ENCODE measurements around the gene ATXN10.

ATXN10 gene

DNA sequence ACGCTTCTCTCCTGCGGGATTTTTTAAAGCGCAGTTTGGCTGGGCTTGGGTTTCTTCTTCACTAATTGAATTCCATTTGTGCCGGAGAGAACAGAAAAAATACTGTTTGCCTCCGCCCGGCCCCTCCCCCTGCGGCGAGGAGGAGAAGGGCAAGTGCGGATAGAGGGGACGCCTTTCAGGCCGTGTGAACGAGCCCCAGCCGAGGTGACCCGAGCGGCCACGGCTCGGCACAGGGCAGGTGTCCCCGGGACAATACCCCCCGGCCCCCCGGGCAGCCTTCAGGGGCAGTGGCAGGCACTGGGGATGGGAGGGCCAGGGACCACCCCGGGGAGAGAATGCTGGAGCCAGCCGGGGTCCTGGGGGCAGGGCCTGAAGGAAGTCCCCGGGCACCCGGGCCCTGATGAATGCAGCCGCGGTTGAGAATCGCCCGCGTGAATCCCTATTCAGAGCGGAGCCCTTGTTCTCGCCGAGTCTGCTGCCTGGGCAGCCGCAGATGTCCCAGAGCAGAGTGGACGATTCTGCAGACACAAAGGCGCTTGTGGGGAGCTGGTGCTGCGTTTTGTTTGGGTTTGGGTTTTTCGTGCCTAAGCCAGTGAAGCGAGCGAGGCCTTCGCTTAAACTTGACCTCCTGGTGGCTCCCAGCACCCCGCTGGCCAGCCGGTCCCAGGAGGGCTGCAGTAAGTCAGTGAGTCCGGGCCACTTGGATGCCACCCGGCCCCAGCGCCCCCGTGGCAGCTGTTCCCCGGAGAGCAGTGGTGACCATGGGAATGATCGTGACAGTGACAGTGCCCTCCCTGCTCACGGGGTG is 209.3 kb downstream of the ATXN10 start:
- Histone ChIP-seq H3K4me3 (replicated peaks; ENCODE audit: insufficient read depth, low read length) (no peak overlapping the region), H3K27ac (replicated peaks) (no peak overlapping the region), H3K27me3 (ENCODE audit: insufficient read depth, poor library complexity, severe bottlenecking) (peaks cover 40% of the 10 kb centered on the region)
- DNase-seq (ENCODE audit: low read depth in 1 of 2, low spot score in 1 of 2), result no peak
- TF ChIP-seq SPI1 (IDR thresholded peaks at IDR 0.05; ENCODE audit: borderline replicate concordance, low read depth) (no peak), POLR2AphosphoS5 (IDR thresholded peaks at IDR 0.05; ENCODE audit: low read depth) (no peak), GABPA (IDR thresholded peaks at IDR 0.05; ENCODE audit: low read depth) (no peak)
- TF ChIP-seq, protein P1, sequence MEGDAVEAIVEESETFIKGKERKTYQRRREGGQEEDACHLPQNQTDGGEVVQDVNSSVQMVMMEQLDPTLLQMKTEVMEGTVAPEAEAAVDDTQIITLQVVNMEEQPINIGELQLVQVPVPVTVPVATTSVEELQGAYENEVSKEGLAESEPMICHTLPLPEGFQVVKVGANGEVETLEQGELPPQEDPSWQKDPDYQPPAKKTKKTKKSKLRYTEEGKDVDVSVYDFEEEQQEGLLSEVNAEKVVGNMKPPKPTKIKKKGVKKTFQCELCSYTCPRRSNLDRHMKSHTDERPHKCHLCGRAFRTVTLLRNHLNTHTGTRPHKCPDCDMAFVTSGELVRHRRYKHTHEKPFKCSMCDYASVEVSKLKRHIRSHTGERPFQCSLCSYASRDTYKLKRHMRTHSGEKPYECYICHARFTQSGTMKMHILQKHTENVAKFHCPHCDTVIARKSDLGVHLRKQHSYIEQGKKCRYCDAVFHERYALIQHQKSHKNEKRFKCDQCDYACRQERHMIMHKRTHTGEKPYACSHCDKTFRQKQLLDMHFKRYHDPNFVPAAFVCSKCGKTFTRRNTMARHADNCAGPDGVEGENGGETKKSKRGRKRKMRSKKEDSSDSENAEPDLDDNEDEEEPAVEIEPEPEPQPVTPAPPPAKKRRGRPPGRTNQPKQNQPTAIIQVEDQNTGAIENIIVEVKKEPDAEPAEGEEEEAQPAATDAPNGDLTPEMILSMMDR (IDR thresholded peaks at IDR 0.05; ENCODE audit: insufficient read depth, low read length), result no peak
- TF ChIP-seq, protein P2, sequence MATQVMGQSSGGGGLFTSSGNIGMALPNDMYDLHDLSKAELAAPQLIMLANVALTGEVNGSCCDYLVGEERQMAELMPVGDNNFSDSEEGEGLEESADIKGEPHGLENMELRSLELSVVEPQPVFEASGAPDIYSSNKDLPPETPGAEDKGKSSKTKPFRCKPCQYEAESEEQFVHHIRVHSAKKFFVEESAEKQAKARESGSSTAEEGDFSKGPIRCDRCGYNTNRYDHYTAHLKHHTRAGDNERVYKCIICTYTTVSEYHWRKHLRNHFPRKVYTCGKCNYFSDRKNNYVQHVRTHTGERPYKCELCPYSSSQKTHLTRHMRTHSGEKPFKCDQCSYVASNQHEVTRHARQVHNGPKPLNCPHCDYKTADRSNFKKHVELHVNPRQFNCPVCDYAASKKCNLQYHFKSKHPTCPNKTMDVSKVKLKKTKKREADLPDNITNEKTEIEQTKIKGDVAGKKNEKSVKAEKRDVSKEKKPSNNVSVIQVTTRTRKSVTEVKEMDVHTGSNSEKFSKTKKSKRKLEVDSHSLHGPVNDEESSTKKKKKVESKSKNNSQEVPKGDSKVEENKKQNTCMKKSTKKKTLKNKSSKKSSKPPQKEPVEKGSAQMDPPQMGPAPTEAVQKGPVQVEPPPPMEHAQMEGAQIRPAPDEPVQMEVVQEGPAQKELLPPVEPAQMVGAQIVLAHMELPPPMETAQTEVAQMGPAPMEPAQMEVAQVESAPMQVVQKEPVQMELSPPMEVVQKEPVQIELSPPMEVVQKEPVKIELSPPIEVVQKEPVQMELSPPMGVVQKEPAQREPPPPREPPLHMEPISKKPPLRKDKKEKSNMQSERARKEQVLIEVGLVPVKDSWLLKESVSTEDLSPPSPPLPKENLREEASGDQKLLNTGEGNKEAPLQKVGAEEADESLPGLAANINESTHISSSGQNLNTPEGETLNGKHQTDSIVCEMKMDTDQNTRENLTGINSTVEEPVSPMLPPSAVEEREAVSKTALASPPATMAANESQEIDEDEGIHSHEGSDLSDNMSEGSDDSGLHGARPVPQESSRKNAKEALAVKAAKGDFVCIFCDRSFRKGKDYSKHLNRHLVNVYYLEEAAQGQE (IDR thresholded peaks at IDR 0.05; ENCODE audit: insufficient replicate concordance, low read depth), result no peak

DNA sequence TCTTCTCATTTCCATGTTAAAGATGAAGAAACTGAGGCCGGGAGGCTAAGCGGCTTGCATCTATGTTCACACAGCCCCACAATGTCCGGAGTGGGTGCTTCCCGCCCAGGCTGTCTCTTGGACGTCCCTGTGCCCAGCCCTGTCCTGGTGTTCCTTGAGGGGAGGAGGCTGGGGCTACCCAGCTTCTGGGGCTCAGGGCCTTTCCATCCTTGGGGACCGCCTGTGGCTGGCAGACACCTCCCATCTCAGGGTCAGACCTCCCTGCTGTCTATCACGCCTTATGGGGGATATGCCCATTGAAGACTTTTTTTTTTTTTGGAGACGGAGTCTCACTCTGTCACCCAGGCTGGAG is 209.9 kb downstream of the ATXN10 start:
- Histone ChIP-seq H3K4me3 (replicated peaks; ENCODE audit: insufficient read depth, low read length) (no peak overlapping the region), H3K27me3 (ENCODE audit: insufficient read depth, poor library complexity, severe bottlenecking) (peaks cover 37% of the 10 kb centered on the region), H3K27ac (replicated peaks) (no peak overlapping the region)
- TF ChIP-seq SPI1 (IDR thresholded peaks at IDR 0.05; ENCODE audit: borderline replicate concordance, low read depth) (no peak), GABPA (IDR thresholded peaks at IDR 0.05; ENCODE audit: low read depth) (no peak), POLR2AphosphoS5 (IDR thresholded peaks at IDR 0.05; ENCODE audit: low read depth) (no peak)
- TF ChIP-seq, protein P1 (IDR thresholded peaks at IDR 0.05; ENCODE audit: insufficient read depth, low read length), result no peak
- TF ChIP-seq, protein P2 (IDR thresholded peaks at IDR 0.05; ENCODE audit: insufficient replicate concordance, low read depth), result no peak
- DNase-seq (ENCODE audit: low read depth in 1 of 2, low spot score in 1 of 2), result no peak

DNA sequence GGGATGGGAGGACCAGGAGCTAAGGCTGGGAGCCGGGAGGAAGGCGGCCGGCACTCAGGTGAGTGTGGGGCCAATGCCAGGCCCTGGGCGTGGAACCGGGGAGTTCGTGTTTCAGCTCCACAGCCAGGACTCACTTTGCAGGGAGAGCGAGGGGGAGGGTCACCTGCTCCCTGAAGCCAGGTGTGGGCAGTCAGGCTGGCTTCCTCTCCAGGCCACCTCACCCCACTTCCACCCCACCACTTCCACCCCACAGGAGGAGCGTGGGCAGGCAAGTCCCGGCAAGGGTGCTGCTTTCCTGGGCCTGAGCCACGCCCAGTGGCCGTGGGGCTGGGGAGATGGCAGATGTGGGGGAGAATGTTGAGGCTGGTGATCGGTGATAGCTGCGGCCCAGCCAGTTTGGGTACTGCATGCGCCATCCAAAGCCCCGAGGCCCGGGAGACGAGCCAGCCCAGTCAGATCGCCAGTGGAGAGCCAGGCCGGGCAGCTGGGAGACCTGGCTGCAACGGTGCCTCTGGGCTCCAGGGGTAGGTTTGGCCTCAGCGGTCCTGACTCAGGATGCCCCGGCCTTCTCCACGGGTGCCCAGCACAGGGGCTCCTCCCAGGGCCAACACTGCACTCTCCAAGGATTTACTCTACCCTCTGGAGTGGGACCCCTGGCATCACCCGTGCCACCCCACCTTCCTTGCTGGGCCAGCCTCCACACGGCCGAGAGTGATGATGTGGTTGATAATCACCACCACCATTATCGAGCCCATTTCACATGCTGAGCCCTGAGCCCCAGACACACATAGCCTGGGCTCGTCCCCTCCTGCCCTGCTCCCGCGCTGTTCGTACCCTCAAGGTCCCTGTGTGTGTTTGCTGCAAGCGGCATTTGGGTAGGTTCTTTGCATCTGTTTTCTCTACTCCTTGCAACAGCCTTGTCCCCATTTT is 211.5 kb downstream of the ATXN10 start:
- Histone ChIP-seq H3K27ac (replicated peaks) (no peak overlapping the region), H3K4me3 (replicated peaks; ENCODE audit: insufficient read depth, low read length) (no peak overlapping the region), H3K27me3 (ENCODE audit: insufficient read depth, poor library complexity, severe bottlenecking) (peaks cover 36% of the 10 kb centered on the region)
- no peak for DNase-seq (ENCODE audit: low read depth in 1 of 2, low spot score in 1 of 2)
- TF ChIP-seq POLR2AphosphoS5 (IDR thresholded peaks at IDR 0.05; ENCODE audit: low read depth), result no peak
- no peak for TF ChIP-seq SPI1 (IDR thresholded peaks at IDR 0.05; ENCODE audit: borderline replicate concordance, low read depth)
- no peak for TF ChIP-seq GABPA (IDR thresholded peaks at IDR 0.05; ENCODE audit: low read depth)
- TF ChIP-seq, protein P2 (IDR thresholded peaks at IDR 0.05; ENCODE audit: insufficient replicate concordance, low read depth), result no peak
- TF ChIP-seq, protein P1 (IDR thresholded peaks at IDR 0.05; ENCODE audit: insufficient read depth, low read length), result no peak

Measured in HL-60 (cell line).